Type B pancreatic cell (in vitro differentiated cells): Measurements from ENCODE around the gene PPP6R3. TPM values are rescaled to one million over a fixed set of nuclear protein-coding genes. Genes with fewer than 3 reads are reported as not detected.

Experiments
- DNase-seq: peaks from one replicate; pipeline ENCODE4 v3.0.0; 2021; ENCODE audit warnings: mixed read lengths; ENCODE audit not compliant: unreplicated experiment; ENCODE audit errors: extremely low spot score
- H3K27ac Mint-ChIP-seq: 2 replicates; pipeline ENCODE4 v1.8.0; 2021; ENCODE audit warnings: mild to moderate bottlenecking, mixed read lengths
- H3K27me3 Mint-ChIP-seq: 2 replicates; pipeline ENCODE4 v1.8.0; 2021; ENCODE audit warnings: mixed read lengths
- H3K36me3 Mint-ChIP-seq: 2 replicates; pipeline ENCODE4 v1.8.0; 2021; ENCODE audit warnings: mixed read lengths
- H3K4me1 Mint-ChIP-seq: one replicate; pipeline ENCODE4 v1.8.0; 2021; ENCODE audit warnings: mixed read lengths; ENCODE audit not compliant: unreplicated experiment
- H3K4me3 Mint-ChIP-seq: 2 replicates; pipeline ENCODE4 v1.8.0; 2021; ENCODE audit warnings: mild to moderate bottlenecking, mixed read lengths
- H3K9me3 Mint-ChIP-seq: 2 replicates; pipeline ENCODE4 v1.8.0; 2021; ENCODE audit warnings: mixed read lengths
- CTCF ChIP-seq: fragments of 200-600 bp; sonication (generic); conservative IDR thresholded peaks from 2 replicates; pipeline ENCODE4 v1.5.0; 2021; ENCODE audit warnings: antibody characterized with exemption, mild to moderate bottlenecking
- total RNA-seq: library from RNA; stranded (reverse); gene quantifications from 2 replicates; pipeline ENCODE4 v1.2.1, GENCODE V29; 2021; ENCODE audit warnings: low replicate concordance

Gene PPP6R3
- total RNA-seq, 1 donor from 2014 or later, result 104 TPM

DNA sequence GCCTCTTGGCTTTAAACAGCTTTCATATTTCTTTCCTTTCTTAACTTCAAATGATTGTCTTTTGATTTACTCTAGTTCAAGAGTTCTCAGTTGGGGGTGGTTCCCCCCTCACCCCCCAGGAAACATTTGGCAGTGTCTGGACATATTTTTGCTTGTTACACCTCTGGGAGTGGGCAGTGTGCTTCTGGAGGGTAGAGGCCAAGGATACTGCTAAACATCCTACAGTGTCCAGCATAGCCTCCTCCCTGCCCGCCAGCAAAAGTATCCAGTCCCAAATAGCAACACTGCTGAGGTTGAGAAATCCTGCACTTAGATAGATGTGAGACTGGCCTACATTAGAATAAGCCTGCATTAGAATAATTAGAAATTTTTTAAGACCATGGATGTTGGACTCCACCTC is 3.2 kb downstream of the PPP6R3 start:
- no peak for DNase-seq
- peak overlapping the region; percentile 59 for H3K27ac Mint-ChIP-seq
- H3K4me3 Mint-ChIP-seq, result peak overlapping the region; percentile 71
- H3K27me3 Mint-ChIP-seq, result peaks cover 5% of the 10 kb centered on the region
- TF ChIP-seq CTCF, result no peak
- H3K36me3 Mint-ChIP-seq, result peaks cover 23% of the 10 kb centered on the region
- peaks cover 44% of the 10 kb centered on the region for H3K4me1 Mint-ChIP-seq
- no peaks in the 10 kb centered on the region for H3K9me3 Mint-ChIP-seq

DNA sequence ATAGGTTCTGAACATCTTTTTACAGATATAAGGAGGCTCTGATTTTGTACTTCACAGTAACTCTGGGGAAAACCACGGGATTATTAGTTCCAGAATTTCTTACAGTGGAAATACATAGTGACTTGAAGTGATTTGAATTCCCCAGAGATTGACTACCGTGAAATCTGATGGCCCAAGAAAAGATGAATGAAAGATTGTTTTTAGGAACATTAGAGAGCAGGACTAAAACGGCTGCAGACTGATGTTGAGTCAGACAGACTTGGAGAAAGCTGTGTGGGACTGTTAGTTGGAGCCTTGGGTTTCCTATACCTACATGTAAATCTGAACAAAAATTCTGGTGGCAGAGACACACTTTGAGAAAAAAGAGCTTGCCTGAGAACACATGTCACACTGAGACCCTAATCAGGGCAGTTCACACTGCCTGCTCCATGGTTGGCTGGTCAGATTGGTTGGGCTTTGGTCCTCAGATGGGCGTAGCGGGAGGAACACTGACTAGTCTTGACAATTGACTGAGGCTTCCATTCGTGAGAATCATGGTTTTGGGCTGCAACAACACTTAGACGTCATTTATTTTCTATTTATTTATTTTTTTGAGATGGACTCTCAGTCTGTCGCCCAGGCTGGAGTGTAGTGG is 6.8 kb downstream of the PPP6R3 start:
- TF ChIP-seq CTCF, result no peak
- peaks cover 48% of the 10 kb centered on the region for H3K36me3 Mint-ChIP-seq
- H3K9me3 Mint-ChIP-seq, result peaks cover 9% of the 10 kb centered on the region
- no peaks in the 10 kb centered on the region for H3K27me3 Mint-ChIP-seq
- H3K4me1 Mint-ChIP-seq, result peaks cover 64% of the 10 kb centered on the region
- H3K27ac Mint-ChIP-seq, result peak overlapping the region; percentile 76
- no peak for DNase-seq
- H3K4me3 Mint-ChIP-seq, result no peak overlapping the region

DNA sequence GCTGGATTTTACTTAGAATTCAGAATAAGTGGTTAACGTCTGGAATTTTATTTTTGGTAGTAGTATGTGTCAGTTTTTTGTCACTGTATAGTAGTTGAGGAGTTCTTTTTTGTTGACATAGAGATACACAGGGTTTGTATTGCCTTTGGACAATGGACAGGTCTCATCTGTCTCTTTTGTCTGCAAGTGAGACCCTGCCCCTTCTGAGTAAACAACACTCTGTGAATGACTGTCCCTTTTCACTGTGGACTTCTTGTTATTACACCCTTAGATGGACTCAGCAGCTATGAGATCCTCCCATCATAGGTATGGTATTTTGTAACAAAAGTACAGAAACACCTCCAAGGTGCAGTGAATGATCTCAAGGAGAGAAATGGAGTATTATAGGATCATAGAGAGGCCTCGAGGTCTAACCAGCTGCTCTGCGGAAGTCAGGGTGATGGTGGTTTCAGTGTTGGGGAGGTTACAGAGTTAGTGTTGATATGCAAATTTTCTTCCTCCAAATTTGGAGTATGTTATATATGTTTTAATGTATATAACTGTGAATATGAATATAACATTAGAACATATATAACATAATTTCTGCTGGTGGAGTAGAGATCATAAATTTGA is 7.8 kb downstream of the PPP6R3 start:
- peak overlapping the region; percentile 48 for H3K27ac Mint-ChIP-seq
- peak overlapping the region; percentile 6 for H3K4me3 Mint-ChIP-seq
- H3K27me3 Mint-ChIP-seq, result no peaks in the 10 kb centered on the region

DNA sequence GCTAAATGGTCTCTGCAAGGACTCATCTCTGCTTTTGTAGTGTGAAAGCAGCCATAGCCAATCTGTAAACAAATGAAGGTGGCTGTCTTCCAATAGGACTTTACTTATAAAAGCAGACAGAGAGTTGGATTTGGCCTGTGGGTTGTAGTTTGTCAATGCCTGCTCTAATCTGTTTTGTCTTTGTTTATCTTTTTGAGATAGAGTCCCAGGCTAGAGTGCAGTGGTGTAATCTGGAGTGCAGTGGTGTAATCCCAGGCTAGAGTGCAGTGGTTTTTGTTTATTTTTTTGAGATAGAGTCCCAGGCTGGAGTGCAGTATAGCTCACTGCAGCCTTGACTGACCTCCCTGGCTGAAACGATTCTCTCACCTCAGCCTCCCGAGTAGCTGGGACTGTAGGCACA is 8.6 kb downstream of the PPP6R3 start:
- H3K9me3 Mint-ChIP-seq, result peaks cover 15% of the 10 kb centered on the region
- peaks cover 52% of the 10 kb centered on the region for H3K4me1 Mint-ChIP-seq
- no peaks in the 10 kb centered on the region for H3K27me3 Mint-ChIP-seq
- H3K4me3 Mint-ChIP-seq, result no peak overlapping the region
- no peak for TF ChIP-seq CTCF
- no peak for DNase-seq
- peaks cover 59% of the 10 kb centered on the region for H3K36me3 Mint-ChIP-seq
- peak overlapping the region; percentile 48 for H3K27ac Mint-ChIP-seq

More for the DNA sequence above, 7.8 kb downstream of the PPP6R3 start:
- Mint-ChIP-seq H3K9me3 (peaks cover 10% of the 10 kb centered on the region), H3K36me3 (peaks cover 52% of the 10 kb centered on the region), H3K4me1 (peaks cover 57% of the 10 kb centered on the region)
- no peak for DNase-seq
- TF ChIP-seq CTCF, result no peak

DNA sequence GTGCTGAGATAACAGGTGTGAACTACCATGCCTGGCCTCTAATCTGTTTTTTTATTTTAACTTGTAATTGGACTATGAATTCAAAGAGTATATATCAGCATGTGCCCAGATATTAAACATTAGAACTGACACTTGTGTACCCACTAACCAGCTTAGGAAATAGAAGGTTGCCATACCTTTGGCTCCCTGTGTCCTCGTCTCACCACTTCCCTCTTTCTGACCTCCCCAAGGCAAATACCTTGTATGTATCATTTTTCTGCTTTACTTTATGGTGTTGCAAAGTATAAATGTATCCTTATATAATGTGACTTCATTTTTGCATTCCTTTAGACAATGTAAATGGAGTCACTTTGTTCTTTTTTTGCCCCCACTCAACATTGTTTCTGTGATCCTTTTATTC is 9.1 kb downstream of the PPP6R3 start:
- Mint-ChIP-seq H3K36me3 (peaks cover 63% of the 10 kb centered on the region), H3K4me3 (peak overlapping the region; percentile 13), H3K27ac (peak overlapping the region; percentile 22), H3K4me1 (peaks cover 52% of the 10 kb centered on the region), H3K9me3 (peaks cover 15% of the 10 kb centered on the region), H3K27me3 (no peaks in the 10 kb centered on the region)
- no peak for DNase-seq
- TF ChIP-seq CTCF, result no peak
